ENCODE measurements around the gene CAMTA1.
"Not testable (repeated sequence)": the region's sequence is repeated elsewhere in the genome, so short reads cannot be mapped to it uniquely, and the experiment has no call there.

CAMTA1 gene

DNA sequence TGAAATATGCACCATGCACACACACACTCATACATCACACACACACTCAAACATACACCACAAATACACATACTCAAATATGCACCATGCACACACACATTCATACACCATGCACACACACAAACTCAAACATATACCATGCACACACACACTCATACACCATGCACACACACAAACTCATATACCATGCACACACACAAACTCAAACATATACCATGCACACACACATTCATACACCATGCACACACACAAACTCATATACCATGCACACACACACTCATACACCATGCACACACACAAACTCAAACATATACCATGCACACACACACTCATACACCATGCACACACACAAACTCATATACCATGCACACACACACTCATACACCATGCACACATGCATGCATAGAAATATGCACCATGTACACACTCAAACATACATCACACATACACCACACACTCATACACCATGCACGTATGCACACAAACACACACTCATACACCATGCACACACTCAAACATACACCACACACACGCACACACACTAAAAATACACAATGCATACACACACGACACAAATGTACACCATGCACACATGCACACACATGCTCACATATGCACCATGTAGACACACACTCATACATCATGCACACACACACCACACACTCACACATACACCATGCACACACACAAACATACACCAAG lies 362.5 kb downstream of the CAMTA1 start:
- not testable (repeated sequence) for DNase-seq (ENCODE audit: low read depth, low spot score)

DNA sequence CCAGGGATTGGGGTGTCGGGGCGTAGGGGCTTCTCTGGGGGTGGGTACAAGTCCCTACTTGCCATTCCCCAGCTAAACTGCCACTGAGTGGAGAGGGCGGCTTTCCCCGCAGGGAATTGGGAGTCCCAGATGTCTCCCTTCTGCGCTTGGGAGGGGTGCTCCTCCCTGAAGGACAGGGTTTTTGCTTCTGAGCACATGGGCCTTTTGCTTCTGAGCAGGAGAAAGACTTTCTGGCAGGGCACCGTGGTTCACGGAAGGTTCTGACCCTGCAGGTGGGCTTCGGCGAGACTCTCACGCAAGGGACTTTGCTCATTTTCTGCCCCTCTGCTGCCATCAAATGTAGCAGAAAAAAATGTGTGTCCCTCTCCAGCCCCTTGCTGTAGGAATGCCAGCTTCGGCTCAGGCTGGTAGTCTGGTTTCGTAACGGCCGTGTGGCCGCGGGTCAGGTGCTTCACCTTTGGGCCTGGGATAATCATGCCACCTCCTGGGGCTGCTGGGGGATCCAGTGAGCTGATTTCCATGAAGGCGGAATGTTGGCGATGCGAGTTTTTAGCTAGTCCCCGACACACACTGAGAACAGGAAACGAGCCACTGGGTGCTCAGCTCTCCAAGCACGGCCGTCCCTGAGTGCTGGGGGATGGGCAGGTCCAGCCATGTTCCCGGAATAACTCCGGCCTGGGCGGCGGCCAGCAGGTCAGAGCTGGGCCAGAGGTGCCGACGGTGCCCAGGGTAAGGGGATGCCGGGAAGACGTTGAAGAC lies 364.0 kb downstream of the CAMTA1 start:
- peak; percentile 6 for DNase-seq (ENCODE audit: low read depth, low spot score)

DNA sequence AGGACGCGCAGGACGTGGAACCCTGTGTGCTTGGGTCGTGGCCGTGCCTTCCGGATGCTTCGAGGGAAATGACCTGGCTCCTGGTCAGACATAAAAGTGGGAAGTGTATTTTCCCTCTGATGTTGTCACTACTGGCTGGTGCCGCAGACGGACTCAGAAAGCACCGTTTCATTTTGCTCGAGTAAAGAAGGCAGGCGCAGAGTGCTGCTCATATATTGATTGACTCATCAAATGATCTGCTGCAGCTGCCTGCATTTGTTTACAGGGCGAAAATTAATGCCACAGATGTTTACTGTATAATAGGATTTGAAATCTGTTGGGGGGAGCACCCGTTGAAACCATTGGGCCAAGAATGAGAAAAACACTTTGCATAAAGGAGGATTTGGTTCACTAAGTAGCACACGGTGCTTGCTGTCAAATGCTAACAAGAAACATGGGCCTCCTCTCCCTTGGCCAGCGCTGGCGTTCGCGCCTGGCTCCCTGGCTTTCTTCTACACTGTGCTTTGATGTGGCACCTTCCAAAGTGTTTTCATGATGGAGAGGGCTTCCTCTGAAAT lies 365.5 kb downstream of the CAMTA1 start:
- no peak for DNase-seq (ENCODE audit: low read depth, low spot score)

DNA sequence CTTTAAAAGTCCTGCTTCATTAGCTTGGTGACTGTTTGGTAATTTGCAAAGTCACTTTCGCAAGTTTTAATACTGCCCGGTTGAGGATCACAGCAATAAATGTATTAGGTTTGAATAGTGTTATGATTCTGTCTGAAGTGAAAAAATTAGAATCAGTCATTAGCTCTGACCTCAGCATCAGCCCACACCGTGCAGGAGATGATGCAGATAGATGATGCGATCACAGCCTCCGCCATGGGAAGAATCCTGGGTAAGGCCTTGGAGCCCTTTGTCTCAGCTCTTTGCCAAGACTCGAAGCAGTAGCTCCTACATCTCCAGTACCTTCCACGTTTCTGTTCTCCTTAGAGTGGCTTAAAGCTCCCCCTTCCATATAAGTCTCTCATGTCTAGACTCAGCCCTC lies 366.7 kb downstream of the CAMTA1 start:
- DNase-seq (ENCODE audit: low read depth, low spot score), result no peak

DNA sequence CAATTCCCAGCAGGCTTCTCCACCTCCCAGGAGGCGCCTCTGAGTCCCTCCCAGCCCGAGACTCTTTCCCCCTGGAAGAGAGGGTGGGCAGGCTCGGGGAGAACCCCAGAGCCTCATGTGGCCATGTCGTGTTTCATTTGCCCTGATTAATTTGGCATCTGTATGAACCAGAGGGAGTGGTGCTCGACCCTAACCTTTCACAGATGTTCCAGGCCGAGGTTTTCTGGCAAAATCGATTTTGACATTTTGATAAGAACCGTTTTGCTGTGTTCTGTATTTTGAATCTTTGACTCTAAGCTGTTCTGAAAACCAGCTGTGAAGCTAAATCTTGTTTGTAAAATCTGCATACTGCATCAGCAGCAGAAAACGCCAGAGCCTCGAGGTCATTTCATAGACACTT lies 367.4 kb downstream of the CAMTA1 start:
- no peak for DNase-seq (ENCODE audit: low read depth, low spot score)

DNA sequence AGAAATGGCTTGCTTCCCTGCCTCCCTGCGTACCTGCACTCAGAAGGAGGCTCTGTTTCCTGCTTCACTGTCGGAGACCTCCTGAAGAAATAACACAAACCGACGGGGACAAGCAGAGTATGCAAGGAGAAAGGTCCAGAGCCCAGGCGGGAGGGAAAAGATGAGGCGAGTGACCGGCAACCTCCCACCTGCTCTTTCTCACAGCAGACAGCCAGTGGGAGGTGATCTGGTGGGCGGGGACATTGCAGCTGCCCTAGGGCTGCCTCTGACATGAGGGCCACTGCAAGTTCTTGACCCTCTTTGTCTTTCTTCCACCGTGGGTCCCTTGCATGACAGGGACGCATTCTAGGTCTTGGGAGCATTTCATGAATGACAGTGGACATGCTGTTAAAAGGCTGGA lies 368.2 kb downstream of the CAMTA1 start:
- DNase-seq (ENCODE audit: low read depth, low spot score), result no peak

DNA sequence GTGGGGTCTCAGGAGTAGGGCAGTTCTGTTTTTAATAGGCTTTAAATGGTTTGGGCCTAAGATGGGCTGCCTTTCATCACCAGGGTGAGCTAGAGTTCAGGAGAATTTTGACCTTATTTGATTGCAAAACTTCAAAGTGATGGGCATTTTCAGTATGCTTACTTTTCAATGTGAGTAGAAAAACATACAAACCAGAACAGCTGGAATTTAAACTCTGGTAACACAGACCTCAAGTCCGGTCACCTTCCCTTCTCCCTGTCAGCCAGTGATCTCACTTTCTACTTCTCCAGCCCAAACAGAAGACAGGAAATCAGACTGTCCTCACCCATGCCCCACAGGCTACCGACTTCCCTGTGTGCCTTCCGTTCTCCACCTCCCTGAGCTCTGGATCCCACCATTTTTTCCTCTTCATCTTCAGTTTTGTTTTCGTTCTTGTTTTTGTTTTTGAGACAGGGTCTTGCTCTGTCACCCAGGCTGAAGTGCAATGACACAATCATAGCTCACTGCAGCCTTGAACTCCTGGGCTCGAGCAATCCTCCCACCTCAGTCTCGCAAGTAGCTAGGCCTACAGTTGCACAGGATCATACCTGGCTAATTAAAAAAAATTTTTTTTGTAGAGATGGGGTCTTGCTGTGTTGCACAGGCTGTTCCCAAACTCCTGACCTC lies 374.0 kb downstream of the CAMTA1 start:
- DNase-seq (ENCODE audit: low read depth, low spot score), result no peak

DNA sequence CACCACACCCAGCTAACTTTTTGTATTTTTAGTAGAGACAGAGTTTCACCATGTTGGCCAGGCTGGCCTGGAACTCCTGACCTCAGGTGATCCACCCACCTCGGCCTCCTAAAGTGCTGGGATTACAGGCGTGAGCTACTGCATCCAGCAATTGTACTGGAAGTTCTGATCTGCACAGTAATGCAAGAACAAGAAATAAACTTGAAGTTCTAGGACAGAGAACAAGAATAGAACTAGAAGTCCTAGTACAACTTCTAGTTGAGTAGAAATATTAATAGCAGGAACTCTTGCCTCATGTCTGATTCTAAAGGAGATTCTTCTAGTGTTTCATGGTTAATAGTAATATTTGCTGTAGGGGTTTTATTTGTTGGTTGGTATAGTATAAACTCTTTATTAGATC lies 383.3 kb downstream of the CAMTA1 start:
- not testable (repeated sequence) for DNase-seq (ENCODE audit: low read depth, low spot score)

DNA sequence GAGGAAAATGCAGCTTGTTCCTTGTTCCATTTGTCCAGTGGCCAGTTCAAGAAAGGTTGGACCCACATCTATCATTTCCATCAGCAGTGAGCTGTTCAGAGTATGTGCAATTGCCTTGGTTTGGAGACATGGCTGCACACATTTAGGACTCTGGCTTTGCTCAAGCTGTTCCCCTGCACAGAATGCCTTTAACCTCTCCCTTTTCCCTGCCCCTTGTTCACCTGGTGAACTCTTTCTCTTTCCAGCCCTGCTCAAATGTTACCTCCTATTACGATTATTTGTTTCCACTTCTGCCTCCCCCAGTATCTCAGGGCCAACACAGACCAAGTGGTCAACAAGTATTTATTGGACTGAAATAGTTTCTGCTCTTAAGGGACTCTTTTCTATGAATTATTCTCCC lies 385.9 kb downstream of the CAMTA1 start:
- DNase-seq (ENCODE audit: low read depth, low spot score), result no peak

DNA sequence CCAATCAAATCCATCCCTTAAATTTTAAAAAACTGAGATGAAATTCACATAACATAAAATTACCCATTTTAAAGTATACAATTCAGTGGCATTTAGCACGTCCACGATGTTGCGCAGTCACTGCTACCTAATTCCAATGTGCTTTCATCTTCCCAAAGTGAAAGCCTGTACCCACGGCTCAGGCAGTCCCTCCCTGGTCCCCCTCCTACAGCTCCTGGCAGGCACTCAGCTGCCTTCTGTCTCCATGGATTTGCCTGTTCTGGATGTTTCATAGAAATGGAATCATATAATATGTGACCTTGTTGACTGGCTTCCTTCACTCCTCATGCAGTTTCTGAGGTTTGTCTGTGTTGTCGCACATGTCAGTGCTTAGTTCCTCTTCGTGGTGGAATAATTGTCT lies 386.3 kb downstream of the CAMTA1 start:
- DNase-seq (ENCODE audit: low read depth, low spot score), result no peak

DNA sequence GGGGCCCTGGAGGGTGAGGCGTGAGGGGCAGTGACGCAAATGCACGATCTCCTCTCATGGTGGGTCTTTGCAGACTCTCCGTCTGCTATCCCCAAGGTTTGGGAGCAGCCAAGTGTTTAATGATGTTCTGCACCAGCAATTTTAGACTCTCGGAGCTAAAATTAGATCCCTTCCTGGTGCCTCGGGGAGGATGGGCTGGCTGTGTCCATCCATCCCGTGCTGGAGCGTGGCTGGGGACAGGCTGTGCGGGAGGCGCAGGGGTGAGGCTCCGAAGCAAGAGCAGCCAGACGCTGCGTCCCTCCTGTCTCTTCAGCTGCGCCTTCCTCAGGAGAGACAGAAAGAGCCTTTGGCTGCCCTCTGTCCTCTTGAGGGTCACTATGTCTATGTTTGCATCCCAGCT lies 387.6 kb downstream of the CAMTA1 start:
- DNase-seq (ENCODE audit: low read depth, low spot score), result no peak

DNA sequence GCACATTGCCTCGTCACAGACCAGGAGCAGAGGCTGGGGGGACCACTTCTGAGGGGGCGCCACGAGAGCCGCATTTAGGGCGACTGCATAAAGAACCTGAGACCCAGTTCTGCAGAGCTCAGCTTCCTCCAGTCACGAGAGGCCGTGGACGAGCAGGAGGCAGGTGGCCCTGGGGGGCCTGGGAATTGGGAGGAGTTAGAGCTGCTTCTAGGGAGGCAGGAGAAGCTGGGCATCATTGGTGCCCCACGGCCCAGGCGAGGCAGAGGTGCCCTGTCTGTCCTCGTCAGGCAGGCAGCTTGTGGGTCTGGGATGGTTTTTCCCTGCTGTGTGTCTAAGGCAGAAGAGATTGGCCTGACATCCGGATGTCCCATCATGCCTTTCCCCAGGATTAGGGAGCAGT lies 389.3 kb downstream of the CAMTA1 start:
- no peak for DNase-seq (ENCODE audit: low read depth, low spot score)

DNA sequence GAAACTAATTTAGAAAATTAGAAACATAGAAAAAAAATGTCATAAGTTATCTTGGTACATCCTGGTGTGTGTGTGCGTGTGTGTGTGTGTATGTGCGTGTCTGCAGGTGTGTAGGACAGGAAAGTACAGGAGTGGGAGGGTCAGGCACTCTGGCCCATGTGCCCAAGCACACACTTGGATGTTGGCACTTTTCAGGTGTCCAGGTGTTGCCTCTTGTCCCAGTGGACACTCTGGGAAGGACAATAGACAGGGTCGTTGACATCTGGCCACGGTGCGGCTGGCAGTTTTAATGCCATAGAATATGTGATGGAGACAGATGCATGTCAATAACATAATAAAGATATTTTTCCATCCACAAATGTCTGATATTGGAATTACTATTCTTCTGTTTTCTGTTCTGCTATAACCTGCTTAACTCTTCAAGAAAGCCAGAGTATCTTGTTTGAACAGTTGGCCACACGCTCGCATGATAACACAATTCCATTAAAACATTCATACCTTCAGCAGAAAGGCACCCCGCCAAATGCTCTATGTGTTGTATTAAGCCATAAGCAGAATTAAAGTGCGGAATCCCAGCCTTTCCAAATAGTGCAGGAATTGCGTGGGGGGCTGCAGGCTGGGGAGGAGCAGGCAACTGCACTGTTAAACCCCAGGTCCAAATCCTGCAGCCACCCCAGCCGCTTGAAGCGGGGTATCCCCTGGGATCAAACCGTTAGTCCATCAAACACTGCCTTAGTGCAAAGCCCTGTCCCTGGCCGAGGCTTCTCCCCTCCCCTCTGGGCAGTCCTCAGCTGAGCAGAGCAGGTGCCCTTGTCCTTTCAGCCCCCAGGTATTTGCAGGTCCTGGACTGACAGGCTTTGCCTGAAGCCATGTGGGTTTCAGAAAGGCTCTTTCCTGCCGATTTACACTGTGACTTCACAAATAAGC lies 390.0 kb downstream of the CAMTA1 start:
- DNase-seq (ENCODE audit: low read depth, low spot score), result no peak

DNA sequence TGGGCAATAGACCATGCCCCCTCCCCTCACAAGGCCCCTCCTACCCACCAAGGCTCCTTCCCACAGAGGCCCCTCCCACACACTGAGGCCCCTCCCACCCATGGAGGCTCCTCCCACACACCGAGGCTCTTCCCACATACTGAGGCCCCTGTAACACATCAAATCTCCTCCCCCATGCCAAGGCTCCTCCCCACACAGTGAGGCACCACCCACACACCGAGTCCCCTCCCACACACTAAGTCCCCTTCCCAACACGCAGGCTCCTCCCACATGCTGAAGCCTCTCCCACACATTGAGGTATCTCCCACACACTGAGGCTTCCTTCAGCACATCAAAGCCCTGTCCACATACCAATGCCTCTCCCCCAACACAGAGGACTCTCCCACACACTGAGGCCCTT lies 391.8 kb downstream of the CAMTA1 start:
- DNase-seq (ENCODE audit: low read depth, low spot score), result no peak

DNA sequence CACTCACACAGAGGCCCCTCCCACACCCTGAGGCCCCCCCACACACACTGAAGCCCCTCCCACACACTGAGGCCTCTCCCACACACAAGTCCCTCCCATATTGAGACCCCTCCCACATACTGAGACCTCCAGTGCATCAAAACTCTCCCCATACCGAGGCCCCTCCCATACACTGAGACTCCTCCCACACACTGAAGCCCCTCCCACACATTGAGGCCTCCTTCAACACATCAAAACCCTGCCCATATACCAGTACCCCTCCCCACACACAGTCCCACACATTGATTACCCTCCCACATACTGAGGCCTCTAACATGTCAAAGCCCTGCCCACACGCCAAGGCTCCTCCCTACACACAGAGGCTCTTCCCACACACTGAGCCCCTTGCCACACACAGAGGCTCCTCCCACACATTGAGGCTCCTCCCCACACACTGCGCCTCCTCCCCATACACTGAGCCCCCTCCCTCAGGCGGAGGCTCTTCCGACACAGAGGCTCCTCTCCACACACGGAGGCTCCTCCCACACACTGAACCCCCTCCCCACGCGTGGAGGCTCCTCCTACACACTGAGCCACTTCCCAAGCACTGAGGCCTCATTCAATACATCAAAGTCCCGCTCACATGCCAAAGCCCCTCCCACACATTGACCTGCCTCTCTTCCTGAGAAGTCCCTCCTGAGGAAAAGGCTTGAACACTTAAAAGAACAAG lies 392.3 kb downstream of the CAMTA1 start:
- no peak for DNase-seq (ENCODE audit: low read depth, low spot score)

DNA sequence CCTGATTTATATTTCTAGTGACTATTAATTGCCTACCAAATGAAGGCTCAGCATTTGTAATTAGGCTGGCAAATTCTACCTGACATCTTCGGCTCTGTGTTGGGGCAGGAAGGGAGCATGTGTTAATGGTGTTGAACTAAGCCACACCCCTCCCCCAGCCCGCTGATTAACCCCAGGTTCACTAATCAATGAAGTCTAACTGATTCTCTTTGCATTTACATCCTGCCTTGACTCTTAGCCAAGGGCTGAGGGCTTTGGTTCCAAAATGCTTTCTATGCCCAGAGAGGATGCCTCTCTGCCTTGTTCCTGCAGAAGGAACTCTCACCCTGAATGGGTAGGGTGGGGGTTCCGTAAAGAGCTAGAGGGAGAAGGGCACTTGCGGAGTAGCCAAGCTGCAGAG lies 393.1 kb downstream of the CAMTA1 start:
- no peak for DNase-seq (ENCODE audit: low read depth, low spot score)

DNA sequence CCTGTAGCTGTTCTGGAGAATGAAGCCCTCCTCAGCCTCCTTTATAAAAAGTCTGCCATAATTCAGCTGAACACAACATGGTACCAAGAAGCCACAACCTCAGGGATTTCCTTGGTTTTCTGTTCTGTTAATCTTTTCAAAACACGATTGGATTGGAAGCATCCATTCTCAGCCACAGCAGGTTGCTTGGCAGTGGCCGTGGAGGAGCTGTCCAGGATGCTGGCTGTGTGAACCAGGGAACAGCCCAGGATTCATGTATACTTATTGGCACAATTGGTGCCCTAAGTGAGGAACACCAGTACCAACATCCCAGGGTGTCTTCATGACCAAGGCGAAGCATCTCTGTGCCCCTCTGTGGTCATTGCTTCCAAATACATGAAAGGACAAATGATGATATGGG lies 393.5 kb downstream of the CAMTA1 start:
- DNase-seq (ENCODE audit: low read depth, low spot score), result no peak

DNA sequence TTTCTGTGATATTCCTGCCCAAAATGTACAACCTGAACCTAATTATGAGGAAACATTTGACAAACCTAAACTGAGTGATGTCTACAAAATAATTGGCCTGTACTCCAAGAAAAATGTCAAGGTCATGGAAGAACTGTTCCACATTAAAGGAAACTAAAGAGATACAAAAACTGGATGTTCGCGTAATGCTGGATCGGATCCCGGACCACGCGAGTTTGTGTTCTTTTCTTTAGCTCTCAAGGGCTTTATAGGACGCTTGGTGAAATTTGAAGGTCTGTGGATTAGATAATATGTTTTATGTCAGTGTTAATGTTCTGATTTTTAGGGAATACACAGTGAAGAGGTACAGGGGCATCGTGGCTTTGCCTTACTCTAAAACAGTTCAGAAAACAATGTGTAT lies 400.5 kb downstream of the CAMTA1 start:
- DNase-seq (ENCODE audit: low read depth, low spot score), result no peak

DNA sequence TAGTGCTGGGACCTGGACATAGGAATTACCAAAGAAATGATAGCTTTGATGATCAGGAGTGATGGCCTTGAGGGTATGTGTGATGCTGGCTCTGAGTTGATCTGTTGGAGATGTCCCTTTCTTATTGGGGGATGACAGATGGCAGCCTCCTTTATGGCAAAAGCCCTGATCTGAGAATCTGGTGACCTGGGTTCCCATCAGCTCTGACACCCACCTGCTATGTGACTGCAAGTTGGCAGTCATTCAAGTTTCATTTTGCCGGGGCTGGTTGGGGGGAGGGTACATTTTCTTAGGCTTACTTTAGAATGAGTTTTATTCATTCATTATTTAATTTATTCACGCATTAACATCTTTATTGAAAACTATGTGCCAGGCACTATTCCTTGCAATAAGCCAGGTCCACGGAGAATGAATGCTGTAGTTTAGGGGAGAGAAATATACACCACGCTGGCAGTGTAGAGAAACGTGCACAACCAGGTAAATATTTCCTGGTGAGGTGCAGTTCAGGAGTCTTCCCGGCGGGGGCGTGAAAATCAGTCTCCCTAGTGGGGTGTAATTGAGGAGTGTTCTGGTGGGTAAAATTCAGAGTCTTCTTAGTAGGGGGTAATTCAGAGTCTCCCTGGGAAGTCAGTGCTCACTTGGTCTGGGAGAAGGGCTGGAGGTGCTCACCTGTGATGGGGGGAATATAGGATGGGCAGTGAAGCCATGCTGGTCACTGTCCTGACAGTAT lies 401.3 kb downstream of the CAMTA1 start:
- DNase-seq (ENCODE audit: low read depth, low spot score), result no peak

DNA sequence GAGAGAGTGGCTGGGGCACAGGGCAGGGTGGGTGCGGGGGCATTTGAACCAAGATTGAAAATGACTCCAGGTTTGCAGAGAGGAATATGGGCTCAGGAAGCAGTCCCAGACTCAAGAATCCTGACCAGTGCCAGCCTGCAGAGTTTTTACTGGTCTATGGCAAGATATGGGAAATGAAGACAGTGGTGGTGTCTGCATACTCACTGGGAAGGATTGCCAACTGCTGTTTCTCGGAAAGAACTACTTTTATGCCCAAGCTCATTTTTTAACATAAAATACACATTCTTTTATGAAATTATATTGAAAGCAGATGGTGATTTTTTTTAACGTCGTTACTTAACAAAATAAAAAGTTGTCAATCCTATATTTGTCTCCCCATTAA lies 401.8 kb downstream of the CAMTA1 start:
- no peak for DNase-seq (ENCODE audit: low read depth, low spot score)

Data from smooth muscle cell of the brain vasculature (primary cell).